GM21825 (cell line): Measurements from ENCODE around the gene JMJD7.
A peak's percentile ranks its signal among the peaks of the same experiment; 100 is the strongest.

Experiments
- ATAC-seq: cut with Tn5 transposase; IDR thresholded peaks from one replicate; pipeline ENCODE4 v1.9.1; 2021; ENCODE audit warnings: mild to moderate bottlenecking, moderate library complexity; ENCODE audit not compliant: unreplicated experiment

Gene JMJD7

DNA sequence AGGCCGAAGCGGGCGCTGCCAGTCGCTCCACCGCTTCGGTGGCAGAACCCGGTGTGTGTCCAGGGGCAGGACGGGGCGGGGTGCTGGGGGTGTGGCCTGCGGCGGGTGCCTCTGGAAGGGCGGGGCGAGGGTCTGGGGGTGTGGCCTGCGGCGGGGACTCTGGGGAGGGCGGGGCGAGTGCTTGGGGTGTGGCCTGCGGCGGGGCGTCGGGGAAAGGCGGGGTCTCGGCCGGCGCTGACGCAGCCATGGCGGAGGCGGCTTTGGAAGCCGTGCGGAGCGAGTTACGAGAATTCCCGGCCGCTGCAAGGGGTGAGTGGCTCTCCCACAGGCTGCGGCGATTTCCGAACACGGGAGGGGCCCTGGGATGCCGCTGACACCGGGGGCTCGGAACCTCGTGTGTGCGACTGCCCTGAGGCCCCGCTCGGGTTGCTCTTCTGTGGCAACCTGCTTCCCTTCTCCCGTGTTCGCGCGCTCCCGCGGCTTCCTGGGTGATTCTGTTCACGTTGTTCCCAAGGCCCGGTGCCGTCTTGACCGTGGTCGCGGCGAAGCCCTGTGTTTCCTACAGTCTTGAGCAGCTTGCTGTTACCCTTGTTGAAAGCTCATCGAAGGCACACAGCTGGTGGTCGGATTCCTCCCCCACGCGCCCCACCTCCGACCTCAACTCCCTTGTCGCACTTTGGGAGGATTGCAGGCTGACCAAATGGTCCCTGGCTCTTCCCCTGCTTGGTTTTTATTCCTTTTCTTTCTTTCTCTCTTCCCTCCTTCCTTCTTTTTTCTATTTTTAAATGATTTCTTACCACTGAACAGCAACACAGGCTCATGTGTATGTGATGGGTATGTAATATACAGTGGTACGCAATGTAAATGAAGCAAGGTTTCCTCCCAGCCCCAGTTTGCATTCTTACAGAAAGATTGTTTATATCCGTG, at the start of gene JMJD7:
TSS of gene JMJD7 (plus strand) at position 213 of the 927 bp plus-strand sequence. CDS start at position 246, 33 bp downstream.
- ATAC-seq = peak; percentile 71

DNA sequence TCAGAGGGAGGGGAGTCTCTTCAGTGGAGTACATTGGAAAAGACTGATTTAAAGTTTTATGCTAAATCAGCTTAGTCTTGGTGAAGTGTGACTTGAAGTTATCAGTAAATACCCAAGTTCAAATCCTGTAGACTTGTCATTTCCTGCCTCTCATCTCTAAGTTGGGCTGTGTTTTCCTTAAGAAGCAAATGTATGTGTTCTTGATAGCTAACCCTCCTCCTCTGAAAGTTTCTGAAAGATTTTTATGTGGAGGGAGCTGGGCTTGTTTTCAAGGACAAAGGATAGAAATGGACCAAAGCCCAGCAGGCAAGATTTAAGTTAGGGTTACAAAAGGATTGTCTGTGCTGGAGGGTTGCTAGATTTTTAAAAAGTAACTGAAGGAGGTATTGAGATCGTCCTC, 49.4 kb upstream of the JMJD7 start:
- ATAC-seq = no peak

DNA sequence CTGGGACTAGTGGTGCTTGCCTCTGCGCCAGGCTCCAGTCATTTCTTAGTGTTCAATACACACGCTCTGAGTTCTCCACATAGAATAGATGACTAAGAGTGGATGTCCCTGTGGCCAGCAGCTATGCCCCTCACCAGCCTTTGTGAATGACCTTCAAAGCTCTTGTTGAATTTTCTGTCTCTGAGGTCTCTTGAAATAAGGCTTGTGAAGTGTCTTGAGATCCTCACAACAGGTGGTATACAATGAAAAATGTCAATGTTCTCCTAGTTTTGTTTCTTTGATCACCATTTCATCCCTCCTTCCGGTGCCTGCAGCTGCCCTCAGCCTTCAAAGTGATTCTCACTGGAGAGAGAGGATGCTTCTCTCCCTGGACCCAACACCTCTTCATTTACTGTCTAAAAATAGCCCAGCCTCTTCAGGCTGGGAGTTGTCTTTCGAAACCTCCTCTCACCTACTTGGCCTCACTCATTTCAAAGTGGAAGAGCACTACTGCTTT, 48.2 kb upstream of the JMJD7 start:
- no peak for ATAC-seq

- ATAC-seq = no peak
Observed at GRCh38 chr15:41780266-41780665, 47.6 kb upstream of the JMJD7 start.

DNA sequence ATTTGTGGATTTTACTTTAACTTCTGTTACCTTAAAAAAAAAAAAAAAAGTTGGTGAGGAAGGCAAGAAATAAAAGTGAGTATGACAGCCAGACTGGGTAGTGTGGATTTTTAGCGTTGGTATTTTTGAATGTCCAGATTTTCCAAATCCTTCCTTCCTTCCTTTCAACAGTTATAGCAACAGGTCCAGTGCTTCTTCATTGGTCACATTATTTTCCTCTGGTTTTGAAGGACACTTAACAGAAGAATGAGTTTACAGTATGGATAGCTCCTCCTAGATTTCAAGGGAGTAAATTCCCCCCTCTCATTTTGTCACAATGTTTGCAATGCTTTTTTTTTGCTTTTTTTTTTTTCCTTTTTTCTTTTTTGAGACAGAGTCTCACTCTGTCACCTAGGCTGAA, 47.2 kb upstream of the JMJD7 start:
- no peak for ATAC-seq

GRCh38 chr15:41782371-41783282, 45.3 kb upstream of the JMJD7 start:
- ATAC-seq = peak; percentile 55

GRCh38 chr15:41783296-41783695, 44.6 kb upstream of the JMJD7 start:
- ATAC-seq = no peak

DNA sequence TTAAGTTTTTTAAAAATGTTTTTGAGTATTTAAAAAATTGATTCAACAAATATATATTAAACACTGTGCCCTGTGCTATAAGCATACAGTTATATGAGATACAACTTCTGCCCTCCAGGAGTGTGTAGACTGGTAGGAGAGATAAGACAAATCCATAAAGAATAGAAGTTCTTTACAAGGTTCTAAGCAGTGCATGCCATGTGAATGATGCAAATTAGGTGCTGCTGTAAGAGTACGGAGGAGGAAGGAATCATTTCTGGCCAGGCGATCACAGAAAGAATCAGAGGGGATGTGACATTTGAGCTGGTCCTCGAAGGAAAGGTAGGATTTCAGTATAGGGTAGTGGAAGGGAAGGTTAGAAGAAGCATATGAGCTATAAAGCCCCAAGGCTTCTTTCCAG, 39.6 kb upstream of the JMJD7 start:
- no peak for ATAC-seq

GRCh38 chr15:41789236-41789635, 38.7 kb upstream of the JMJD7 start:
- ATAC-seq = no peak

DNA sequence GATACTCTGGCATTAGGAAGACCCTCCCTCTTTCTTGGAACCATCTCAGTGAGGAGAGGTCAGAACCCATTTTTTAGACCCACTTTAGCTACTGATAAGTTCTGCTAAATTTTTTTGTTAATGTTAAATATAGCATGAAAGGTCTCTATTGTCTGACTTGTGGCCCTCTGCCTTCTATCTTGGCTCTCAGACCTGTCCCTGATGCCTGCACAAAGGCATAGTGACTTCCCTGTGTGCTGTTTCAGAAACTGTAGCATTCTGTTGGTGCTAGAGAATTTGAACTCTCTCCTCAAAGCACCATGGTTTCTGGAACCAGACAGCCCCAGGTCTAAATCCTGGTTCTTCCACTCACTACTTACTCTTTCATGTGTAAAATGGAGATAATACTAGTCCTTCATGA, 38.2 kb upstream of the JMJD7 start:
- ATAC-seq = no peak

DNA sequence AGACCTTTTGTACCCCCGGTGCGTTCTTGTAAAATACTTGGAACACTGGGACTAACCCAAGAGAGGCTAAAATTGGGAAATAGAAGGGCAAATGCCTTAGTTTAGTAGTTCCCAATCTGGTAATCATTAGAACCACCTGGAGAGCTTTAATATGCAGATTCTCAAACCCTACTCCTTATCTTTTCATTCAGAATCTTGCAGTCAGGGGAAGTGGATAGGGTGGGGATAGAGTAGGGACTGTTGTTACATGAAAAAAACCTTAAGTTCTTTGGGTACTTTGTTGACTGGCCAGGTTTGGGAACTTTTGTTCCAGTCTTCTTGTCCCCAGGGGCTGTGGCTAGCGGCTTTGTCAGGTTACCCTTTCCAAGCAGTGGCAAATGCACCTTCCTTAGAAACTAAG, 37.7 kb upstream of the JMJD7 start:
- ATAC-seq = no peak

DNA sequence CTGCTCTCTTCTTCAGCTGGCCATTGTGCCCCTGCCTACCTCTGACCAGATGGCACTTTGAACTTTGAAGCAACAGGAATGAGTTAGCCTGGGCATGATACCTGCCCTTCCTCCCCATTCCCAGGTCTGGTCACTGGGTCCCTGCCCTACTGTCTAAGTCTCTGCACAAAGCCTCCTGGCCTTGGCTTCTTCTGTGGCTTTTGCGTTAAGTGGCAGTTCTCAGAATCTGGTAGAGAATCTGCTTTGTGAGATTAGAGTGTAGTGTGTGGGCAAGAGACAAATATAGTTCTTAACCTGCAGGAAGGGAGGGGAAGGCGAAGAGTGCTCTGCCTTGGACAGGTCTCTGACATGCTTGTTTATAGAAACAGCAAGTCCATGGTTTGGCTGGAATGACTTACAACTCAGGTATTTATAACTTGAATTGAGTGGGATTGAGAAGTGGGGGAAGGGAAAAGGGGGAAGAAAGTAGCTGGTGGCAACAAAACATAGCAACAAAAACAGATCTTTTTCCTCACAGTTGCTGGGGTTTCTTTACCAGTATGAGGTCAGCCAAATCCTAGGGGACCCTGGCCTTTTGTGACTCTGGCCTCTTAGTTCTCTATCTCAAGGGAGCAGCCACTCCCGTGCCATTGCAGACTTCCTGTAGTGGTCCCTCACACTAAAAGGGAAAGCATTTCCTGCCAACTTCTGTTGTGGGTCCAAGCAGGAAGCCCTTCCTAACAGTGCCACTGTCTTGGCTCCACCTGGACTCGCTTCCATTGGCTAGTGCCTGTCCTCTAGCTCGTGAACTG, 36.9 kb upstream of the JMJD7 start:
- no peak for ATAC-seq

GRCh38 chr15:41791547-41791937, 36.4 kb upstream of the JMJD7 start:
- ATAC-seq = no peak

DNA sequence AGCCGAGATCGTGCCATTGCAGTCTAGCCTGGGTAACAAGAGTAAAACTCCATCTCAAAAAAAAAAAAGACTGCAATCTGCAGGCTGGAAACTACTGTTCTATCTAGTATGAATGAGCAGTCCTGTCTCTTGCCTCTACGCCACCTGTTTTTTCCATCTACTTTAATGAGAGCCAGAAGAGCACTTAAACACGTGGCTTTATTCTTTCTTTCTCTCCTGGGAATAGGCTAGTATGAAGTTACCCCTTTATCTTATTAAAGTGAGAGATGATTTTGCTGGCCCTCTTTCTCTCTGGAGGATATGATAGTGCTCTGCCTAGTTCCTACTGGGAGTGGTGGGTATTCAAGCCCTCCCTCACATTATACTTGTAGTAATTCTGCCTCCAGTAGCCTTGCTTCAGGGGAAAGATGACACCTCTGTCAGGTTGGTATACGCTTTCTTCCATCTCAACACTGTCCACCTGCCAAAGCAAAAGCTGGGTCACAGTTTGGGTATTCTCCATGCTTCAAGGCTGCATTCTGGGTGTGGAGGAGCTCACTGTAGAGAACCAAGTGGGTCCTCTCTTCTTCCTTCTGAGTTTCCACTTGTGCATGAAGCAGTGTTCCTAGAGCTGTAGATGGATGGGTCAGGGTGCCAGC, 35.8 kb upstream of the JMJD7 start:
- ATAC-seq = no peak

- ATAC-seq = no peak
Observed at GRCh38 chr15:41794081-41794480, 33.8 kb upstream of the JMJD7 start.

- no peak for ATAC-seq
Observed at GRCh38 chr15:41795996-41796856, 31.7 kb upstream of the JMJD7 start.

DNA sequence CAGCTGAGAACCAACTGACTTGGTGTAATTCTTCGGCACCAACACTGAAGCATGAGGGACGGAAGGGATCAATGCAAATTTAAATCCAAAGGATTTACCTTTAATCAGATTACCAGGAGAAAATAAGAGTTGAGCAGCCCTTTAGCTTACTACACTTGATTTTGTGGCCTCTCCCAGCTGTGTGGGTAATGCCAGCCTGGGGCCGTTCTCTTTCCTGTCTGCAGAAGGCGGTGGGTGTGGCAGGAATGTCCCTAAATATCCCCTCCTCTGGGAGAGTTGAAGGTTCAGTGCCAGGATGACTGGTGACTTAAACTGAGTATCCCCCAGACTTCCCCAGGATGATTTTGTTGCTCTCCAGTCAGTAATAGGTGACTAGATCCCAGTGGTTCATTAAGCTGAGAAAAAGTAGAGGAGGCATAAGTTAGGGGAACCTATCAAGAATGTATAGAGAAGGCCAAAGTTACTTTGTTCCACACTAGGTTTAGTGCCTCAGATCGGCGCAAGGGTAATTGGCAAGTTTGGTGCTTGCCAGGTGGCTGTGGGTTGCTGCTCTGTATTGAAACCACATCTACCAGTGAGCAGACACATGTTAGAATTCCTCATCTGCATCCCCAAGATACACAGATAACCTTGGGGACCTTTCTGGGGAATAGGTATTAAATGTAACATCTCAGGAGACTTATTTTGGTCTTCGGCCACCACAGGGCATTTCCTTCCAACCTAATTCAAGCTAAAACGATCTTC, 30.5 kb upstream of the JMJD7 start:
- no peak for ATAC-seq

DNA sequence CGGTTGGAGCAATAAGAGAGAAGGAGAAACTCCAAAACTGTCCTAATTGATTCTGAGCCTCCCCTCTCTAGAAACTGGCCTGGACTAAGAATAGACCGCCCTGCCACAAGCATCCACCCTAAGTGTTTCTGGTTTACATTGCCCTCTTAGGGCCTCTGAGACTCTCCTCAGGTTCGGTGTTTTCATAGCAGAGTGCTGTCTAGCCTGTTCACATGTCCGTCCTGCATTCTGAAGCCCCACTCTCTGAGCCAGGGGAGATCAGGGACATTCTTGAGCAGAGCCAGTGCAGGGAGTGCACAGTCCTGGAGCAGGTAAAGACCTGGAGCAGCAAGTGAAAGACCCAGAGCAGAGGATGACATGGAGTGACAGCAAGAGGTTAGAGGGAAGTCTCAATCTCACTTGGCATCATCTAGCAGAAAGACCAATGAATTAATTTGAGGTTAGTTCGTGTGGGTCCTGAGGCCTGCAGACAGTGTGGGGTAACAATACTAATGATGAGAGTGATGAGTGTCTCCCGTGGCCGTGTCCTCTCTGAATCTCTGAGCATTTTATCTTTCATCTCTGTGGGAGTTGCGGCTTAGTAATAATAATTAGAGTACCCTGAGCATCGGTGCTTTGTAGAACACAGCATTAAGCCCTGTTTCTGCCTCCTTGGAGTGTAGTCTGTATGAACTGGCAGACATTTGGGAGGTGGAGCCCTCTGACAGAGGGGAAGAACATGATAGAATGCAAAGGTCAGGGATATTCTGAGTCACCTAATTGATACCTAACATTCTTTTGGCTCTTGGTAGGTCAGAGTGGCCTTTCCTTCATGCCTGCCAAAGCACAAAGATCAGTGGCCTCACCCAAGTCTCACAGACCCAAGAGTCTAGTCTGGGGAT, 29.0 kb upstream of the JMJD7 start:
- ATAC-seq = no peak
